Endodermal cell (in vitro differentiated cells): ENCODE measurements around the gene P4HTM. TPM values are rescaled to one million over a fixed set of nuclear protein-coding genes. Genes with fewer than 3 reads are reported as not detected.

Experiments
- DNase-seq: peaks from one replicate; pipeline ENCODE4 v3.0.0-alpha.2; 2017
- H3K27ac ChIP-seq: 2 replicates; pipeline ENCODE4 v1.5.1; 2013; ENCODE audit warnings: mild to moderate bottlenecking, low read depth, low read length, moderate library complexity
- H3K27me3 ChIP-seq: 2 replicates; pipeline ENCODE4 v1.6.1; 2013; ENCODE audit warnings: mild to moderate bottlenecking, low read length, moderate library complexity; ENCODE audit not compliant: insufficient read depth, control insufficient read depth, poor library complexity, severe bottlenecking
- H3K36me3 ChIP-seq: 2 replicates; pipeline ENCODE4 v1.7.0; 2013; ENCODE audit warnings: mild to moderate bottlenecking, low read length, moderate library complexity; ENCODE audit not compliant: control insufficient read depth, insufficient read depth
- H3K4me1 ChIP-seq: one replicate; pipeline ENCODE4 v1.7.0; 2013; ENCODE audit warnings: low read length; ENCODE audit not compliant: control insufficient read depth, insufficient read depth
- H3K4me3 ChIP-seq: 2 replicates; pipeline ENCODE4 v1.5.1; 2013; ENCODE audit warnings: mild to moderate bottlenecking, low read length, moderate library complexity
- H3K9ac ChIP-seq: 2 replicates; pipeline ENCODE4 v1.6.1; 2013; ENCODE audit warnings: mild to moderate bottlenecking, low read length, moderate library complexity; ENCODE audit not compliant: poor library complexity, severe bottlenecking; ENCODE audit errors: extremely low read depth
- H3K9me3 ChIP-seq: 2 replicates; pipeline ENCODE4 v1.6.1; 2013; ENCODE audit warnings: mild to moderate bottlenecking, low read length, moderate library complexity; ENCODE audit not compliant: control insufficient read depth
- H3K27ac Mint-ChIP-seq: 2 replicates; pipeline ENCODE4 v1.8.0; 2020; ENCODE audit warnings: mixed read lengths
- H3K27me3 Mint-ChIP-seq: 2 replicates; pipeline ENCODE4 v1.8.0; 2021; ENCODE audit warnings: mild to moderate bottlenecking, mixed read lengths; ENCODE audit not compliant: insufficient read depth
- H3K36me3 Mint-ChIP-seq: 2 replicates; pipeline ENCODE4 v1.8.0; 2020; ENCODE audit warnings: low read depth, mixed read lengths
- H3K4me1 Mint-ChIP-seq: 2 replicates; pipeline ENCODE4 v1.8.0; 2020; ENCODE audit warnings: mixed read lengths
- H3K4me3 Mint-ChIP-seq: 2 replicates; pipeline ENCODE4 v1.8.0; 2020; ENCODE audit warnings: mild to moderate bottlenecking, moderate library complexity, mixed read lengths
- H3K9me3 Mint-ChIP-seq: 2 replicates; pipeline ENCODE4 v1.8.0; 2020; ENCODE audit warnings: mild to moderate bottlenecking, mixed read lengths
- WGBS, 2 experiments: methylation state at CpG; one replicate each; pipeline versions ENCODE4 v1.1.5 to v1.1.7; 2013; ENCODE audit warnings: missing lambda C conversion rate in 2 of 2, mixed read lengths in 1 of 2; ENCODE audit not compliant: insufficient coverage in 1 of 2, insufficient read length in 1 of 2; 5-methylcytosine and 5-hydroxymethylcytosine counted together
- total RNA-seq, 2 donors: library from RNA; stranded (reverse); fragmentation: NEBNext Ultra II Directional in 1 of 2; extraction: Animal tissue kit (Norgen Biotek cat#: 25700) in 1 of 2; gene quantifications; 2 replicates in 1 of 2; 3 replicates in 1 of 2; pipeline ENCODE4 v1.2.1, GENCODE V29; 2021
- TF ChIP-seq, protein P1 (sequence below): fragments of 200-600 bp; sonication (generic); conservative IDR thresholded peaks from 2 replicates; pipeline ENCODE4 v1.5.0; 2021; ENCODE audit warnings: antibody characterized with exemption, mild to moderate bottlenecking

P4HTM gene
- total RNA-seq, 2 donors from 2014 or later, result 12.4 to 17.6 TPM

DNA sequence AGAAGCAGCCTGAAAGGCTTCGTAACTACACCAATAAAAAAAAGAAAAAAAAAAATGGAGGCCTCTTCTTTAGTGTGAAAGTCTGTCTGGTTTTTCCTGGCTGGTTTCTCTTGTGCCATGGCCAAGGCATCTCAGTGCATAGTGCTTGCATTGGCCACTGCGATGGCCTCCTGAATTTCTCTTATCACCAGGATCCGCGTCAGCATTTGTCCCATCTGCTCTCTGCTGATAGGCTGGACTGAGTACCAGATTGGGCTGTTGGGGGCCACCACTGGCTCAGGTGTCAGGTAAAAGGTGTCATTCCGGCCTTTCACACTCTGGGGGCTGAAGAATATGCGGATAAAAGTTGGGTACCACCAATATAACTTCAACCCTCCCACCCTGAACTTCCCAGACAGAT is 40.3 kb downstream of the P4HTM start:
- H3K27ac ChIP-seq, result no peak overlapping the region
- peaks cover 85% of the 10 kb centered on the region for H3K36me3 ChIP-seq
- Mint-ChIP-seq H3K9me3 (no peaks in the 10 kb centered on the region), H3K4me3 (no peak overlapping the region), H3K27ac (no peak overlapping the region), H3K4me1 (peaks cover 14% of the 10 kb centered on the region), H3K36me3 (peaks cover 69% of the 10 kb centered on the region), H3K27me3 (no peaks in the 10 kb centered on the region)
- H3K27me3 ChIP-seq, result no peaks in the 10 kb centered on the region
- H3K9ac ChIP-seq, result no peak overlapping the region
- TF ChIP-seq, protein P1, sequence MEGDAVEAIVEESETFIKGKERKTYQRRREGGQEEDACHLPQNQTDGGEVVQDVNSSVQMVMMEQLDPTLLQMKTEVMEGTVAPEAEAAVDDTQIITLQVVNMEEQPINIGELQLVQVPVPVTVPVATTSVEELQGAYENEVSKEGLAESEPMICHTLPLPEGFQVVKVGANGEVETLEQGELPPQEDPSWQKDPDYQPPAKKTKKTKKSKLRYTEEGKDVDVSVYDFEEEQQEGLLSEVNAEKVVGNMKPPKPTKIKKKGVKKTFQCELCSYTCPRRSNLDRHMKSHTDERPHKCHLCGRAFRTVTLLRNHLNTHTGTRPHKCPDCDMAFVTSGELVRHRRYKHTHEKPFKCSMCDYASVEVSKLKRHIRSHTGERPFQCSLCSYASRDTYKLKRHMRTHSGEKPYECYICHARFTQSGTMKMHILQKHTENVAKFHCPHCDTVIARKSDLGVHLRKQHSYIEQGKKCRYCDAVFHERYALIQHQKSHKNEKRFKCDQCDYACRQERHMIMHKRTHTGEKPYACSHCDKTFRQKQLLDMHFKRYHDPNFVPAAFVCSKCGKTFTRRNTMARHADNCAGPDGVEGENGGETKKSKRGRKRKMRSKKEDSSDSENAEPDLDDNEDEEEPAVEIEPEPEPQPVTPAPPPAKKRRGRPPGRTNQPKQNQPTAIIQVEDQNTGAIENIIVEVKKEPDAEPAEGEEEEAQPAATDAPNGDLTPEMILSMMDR, result no peak
- no peak for DNase-seq
- no peaks in the 10 kb centered on the region for H3K9me3 ChIP-seq
- WGBS, 2 experiments, result 96 to 100% methylated on average over 4 to 6 of the region's 6 CpGs
- no peak overlapping the region for H3K4me3 ChIP-seq
- H3K4me1 ChIP-seq, result peaks cover 6% of the 10 kb centered on the region

DNA sequence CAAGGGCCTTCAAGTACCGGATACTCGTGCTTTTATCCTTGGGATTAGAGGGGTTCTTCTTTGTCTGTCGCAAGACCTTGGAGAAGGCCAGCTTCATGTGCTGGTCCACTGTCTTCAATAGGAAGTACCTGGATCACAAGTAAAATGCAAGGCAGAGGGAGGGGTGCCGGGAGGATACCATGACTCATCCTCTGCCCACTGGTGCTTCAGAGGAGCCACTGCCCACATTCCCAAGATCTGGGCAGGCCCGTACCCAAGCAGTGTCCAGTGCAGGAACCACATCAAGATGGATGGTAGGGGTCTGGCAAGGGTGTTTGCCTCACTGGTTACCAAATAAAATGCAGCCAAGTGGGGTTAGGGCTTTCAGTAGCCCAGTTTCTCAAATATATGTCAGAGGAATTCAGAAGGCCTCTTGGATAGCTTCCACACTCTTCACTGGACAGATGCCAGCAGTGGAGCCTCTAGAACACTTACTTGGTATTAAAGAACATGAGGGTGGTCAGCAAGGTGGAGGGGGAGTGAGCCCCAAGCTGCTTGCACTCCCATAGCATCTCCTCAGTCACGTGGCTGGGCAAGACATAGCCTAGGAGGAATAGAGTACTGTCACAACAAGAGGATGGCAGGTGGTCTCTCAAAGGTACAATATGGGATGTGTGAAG is 42.7 kb downstream of the P4HTM start:
- Mint-ChIP-seq H3K27me3 (no peaks in the 10 kb centered on the region), H3K4me3 (no peak overlapping the region), H3K9me3 (no peaks in the 10 kb centered on the region), H3K4me1 (peaks cover 11% of the 10 kb centered on the region), H3K27ac (no peak overlapping the region), H3K36me3 (peaks cover 62% of the 10 kb centered on the region)
- Histone ChIP-seq H3K4me1 (peaks cover 6% of the 10 kb centered on the region), H3K36me3 (peaks cover 72% of the 10 kb centered on the region), H3K9me3 (no peaks in the 10 kb centered on the region), H3K27me3 (no peaks in the 10 kb centered on the region), H3K4me3 (no peak overlapping the region), H3K9ac (no peak overlapping the region), H3K27ac (no peak overlapping the region)
- no peak for DNase-seq
- TF ChIP-seq, protein P1, result no peak
- WGBS, 2 experiments, result 94 to 100% methylated on average over 5 to 6 of the region's 6 CpGs

DNA sequence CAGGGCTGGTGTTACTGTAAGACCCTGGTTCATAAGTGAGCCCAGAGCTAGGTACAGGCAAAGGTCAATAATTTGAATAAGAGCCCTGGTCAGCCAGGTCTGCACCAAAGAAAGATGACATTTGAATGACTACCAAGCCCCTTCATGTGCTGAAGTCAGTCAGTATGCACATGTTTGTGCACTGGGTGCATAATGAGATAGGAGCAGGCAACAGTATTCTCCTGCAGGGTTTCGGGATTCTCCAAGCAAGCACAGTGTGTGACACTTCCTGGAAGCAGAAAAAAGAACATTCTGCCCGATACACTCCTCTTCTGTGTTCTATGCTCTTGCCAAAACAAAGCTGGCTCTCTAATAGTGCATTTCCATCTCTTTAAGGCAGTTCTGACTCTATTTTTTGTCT is 44.6 kb downstream of the P4HTM start:
- H3K27ac ChIP-seq, result no peak overlapping the region
- Mint-ChIP-seq H3K27ac (no peak overlapping the region), H3K36me3 (peaks cover 60% of the 10 kb centered on the region), H3K27me3 (no peaks in the 10 kb centered on the region), H3K9me3 (no peaks in the 10 kb centered on the region), H3K4me1 (no peaks in the 10 kb centered on the region), H3K4me3 (no peak overlapping the region)
- H3K4me3 ChIP-seq, result no peak overlapping the region
- peaks cover 64% of the 10 kb centered on the region for H3K36me3 ChIP-seq
- H3K9ac ChIP-seq, result no peak overlapping the region
- TF ChIP-seq, protein P1, result no peak
- no peaks in the 10 kb centered on the region for H3K4me1 ChIP-seq
- DNase-seq, result no peak
- H3K9me3 ChIP-seq, result no peaks in the 10 kb centered on the region
- no peaks in the 10 kb centered on the region for H3K27me3 ChIP-seq
- WGBS, 2 experiments, result 94 to 100% methylated on average over 2 of the region's 2 CpGs
